IgD-negative memory B cell (primary cell): ENCODE measurements around the gene SUSD4. TPM values are rescaled to one million over a fixed set of nuclear protein-coding genes. Genes with fewer than 3 reads are reported as not detected.
"Not testable (repeated sequence)": the region's sequence is repeated elsewhere in the genome, so short reads cannot be mapped to it uniquely, and the experiment has no call there.

Experiments
- H3K27ac Mint-ChIP-seq, 3 donors: one replicate each; pipeline ENCODE4 v1.8.0; 2020 to 2022; ENCODE audit warnings: mild to moderate bottlenecking in 3 of 3, mixed read lengths in 3 of 3, moderate library complexity in 1 of 3
- H3K27me3 Mint-ChIP-seq: one replicate; pipeline ENCODE4 v1.8.0; 2021; ENCODE audit warnings: mixed read lengths
- H3K36me3 Mint-ChIP-seq: one replicate; pipeline ENCODE4 v1.8.0; 2020; ENCODE audit warnings: mild to moderate bottlenecking, mixed read lengths
- H3K4me1 Mint-ChIP-seq, 3 donors: one replicate each; pipeline ENCODE4 v1.8.0; 2020 to 2022; ENCODE audit warnings: mixed read lengths in 3 of 3, mild to moderate bottlenecking in 1 of 3
- H3K4me3 Mint-ChIP-seq, 4 donors: one replicate each; pipeline ENCODE4 v1.8.0; 2020 to 2022; ENCODE audit warnings: mild to moderate bottlenecking in 4 of 4, mixed read lengths in 4 of 4, moderate library complexity in 3 of 4
- H3K9me3 Mint-ChIP-seq, 3 donors: one replicate each; pipeline ENCODE4 v1.8.0; 2020 to 2021; ENCODE audit warnings: mixed read lengths in 3 of 3, mild to moderate bottlenecking in 1 of 3
- polyA plus RNA-seq: library from polyadenylated mRNA; unstranded; fragments of 300-500 nt; fragmentation: Illumina TruSeq; gene quantifications from one replicate; pipeline ENCODE4 v1.2.3, GENCODE V29; 2021

The SUSD4 gene
- polyA plus RNA-seq, 1 donor from 2014 or later, result 0.29 TPM

DNA sequence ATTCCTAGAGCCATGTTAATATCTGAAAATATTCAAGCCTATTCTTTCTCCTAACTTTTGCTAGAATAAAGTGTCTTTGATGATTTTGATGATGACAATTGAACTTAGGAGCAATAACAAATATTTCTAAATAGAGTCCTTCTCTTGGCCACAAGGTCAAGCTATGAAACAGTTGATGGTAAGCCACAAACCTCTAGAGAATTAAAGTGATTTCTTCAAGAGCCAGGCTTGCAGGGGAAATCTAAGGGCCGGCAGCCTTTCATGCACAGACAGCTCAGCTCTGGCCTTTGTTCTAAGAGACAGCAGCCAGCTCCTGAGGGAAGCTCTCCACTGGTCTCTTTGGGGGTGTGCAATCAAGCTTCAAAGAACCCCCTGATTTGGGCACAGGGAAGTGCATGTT is 59.0 kb downstream of the SUSD4 start:
- no peak overlapping the region for H3K27ac Mint-ChIP-seq
- H3K36me3 Mint-ChIP-seq, result no peaks in the 10 kb centered on the region
- H3K9me3 Mint-ChIP-seq, result peaks cover 5 to 10% (median 6%) of the 10 kb centered on the region in 3 donors
- H3K27me3 Mint-ChIP-seq, result peaks cover 1% of the 10 kb centered on the region
- no peak overlapping the region for H3K4me3 Mint-ChIP-seq
- H3K4me1 Mint-ChIP-seq, result peaks cover 0 to 2% (median 0%) of the 10 kb centered on the region in 3 donors

DNA sequence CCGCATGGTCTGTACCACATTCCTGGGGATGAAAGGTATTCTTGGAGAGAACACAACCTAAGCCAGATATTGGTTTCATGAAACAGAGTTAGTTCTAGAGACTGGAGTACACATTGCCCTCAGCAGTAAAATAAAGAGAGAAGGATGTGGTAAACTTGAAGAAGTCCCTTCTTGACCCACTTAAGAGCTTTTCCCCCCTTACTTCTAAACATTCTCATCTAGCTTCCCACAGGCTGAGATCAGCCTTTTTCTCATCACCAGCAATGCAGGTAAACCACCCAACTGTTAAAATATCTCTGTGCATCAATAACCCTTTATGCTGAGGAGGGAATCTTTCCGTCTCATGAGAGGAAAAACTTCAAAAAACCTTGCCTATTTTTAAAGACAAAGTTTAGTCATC is 62.6 kb downstream of the SUSD4 start:
- Mint-ChIP-seq H3K27ac (no peak overlapping the region), H3K27me3 (no peaks in the 10 kb centered on the region), H3K4me3 (no peak overlapping the region), H3K9me3 (peaks cover 5 to 10% (median 6%) of the 10 kb centered on the region in 3 donors), H3K4me1 (peaks cover 0 to 2% (median 0%) of the 10 kb centered on the region in 3 donors), H3K36me3 (no peaks in the 10 kb centered on the region)

DNA sequence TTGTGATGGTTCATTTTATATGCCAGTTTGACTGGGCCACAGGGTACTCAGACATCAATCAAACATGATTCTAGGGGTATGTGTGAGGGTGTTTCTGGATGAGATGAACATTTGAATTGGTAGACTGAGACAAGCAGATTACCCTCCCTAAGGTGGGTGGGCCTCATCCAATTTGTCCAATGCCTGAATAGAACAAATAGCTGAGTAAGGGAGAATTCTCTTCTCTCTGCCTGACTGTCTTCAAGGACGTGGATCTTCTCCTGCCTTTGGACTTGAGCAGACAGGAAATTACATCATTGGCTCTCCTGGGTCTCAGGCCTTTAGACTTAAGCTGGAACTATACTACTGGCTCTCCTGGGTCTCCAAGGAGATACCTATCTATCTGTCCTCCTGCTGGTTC is 64.4 kb downstream of the SUSD4 start:
- H3K4me1 Mint-ChIP-seq, result peaks cover 0 to 2% (median 0%) of the 10 kb centered on the region in 3 donors
- H3K27ac Mint-ChIP-seq, result no peak overlapping the region
- H3K4me3 Mint-ChIP-seq, result no peak overlapping the region
- H3K36me3 Mint-ChIP-seq, result no peaks in the 10 kb centered on the region
- peaks cover 5 to 10% (median 6%) of the 10 kb centered on the region in 3 donors for H3K9me3 Mint-ChIP-seq
- H3K27me3 Mint-ChIP-seq, result no peaks in the 10 kb centered on the region

DNA sequence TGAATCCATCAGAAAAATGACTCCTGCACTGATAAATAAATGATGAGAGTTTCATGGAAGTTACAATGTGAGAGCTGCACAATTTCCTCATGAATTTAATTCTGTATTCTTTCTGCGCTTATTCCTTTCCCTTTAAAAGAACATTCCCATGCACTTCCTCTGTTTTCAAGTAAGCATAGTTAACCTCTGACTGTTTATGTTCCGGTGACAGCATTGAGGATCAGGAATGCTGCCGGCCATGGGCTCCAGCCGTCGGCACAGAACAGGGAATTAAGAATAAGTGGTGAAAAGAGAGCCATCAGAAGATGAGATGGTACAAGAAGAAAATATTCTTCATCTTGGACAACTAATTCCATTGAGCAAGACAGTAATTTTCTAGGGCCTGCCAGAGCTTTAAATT is 65.3 kb downstream of the SUSD4 start:
- H3K4me1 Mint-ChIP-seq, result peaks cover 0 to 2% (median 0%) of the 10 kb centered on the region in 3 donors

DNA sequence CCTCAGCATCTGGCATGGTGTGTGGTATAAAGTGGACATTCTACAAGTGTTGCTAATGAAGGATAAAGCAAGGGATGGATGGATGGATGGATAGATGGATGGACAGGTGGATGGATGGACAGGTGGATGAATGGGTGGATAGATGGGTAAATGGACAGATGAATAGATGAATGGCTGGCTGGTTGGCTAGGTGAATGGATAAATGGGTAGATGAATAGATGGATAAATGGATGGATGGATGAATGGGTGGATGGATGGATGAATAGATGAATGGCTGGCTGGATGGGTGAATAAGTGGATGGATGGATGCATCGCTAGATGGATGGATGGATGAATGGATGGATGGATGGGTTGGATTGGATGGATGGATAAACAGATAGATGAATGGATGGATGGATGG is 66.2 kb downstream of the SUSD4 start:
- Mint-ChIP-seq H3K9me3 (peaks cover 0 to 6% (median 0%) of the 10 kb centered on the region in 3 donors), H3K36me3 (no peaks in the 10 kb centered on the region), H3K4me1 (peaks cover 0 to 2% (median 0%) of the 10 kb centered on the region in 3 donors), H3K27me3 (no peaks in the 10 kb centered on the region), H3K27ac (no peak overlapping the region), H3K4me3 (no peak overlapping the region)

More for the DNA sequence above, 65.3 kb downstream of the SUSD4 start:
- H3K4me3 Mint-ChIP-seq, result no peak overlapping the region
- H3K27ac Mint-ChIP-seq, result no peak overlapping the region
- H3K27me3 Mint-ChIP-seq, result no peaks in the 10 kb centered on the region
- peaks cover 3 to 10% (median 5%) of the 10 kb centered on the region in 3 donors for H3K9me3 Mint-ChIP-seq
- H3K36me3 Mint-ChIP-seq, result no peaks in the 10 kb centered on the region

DNA sequence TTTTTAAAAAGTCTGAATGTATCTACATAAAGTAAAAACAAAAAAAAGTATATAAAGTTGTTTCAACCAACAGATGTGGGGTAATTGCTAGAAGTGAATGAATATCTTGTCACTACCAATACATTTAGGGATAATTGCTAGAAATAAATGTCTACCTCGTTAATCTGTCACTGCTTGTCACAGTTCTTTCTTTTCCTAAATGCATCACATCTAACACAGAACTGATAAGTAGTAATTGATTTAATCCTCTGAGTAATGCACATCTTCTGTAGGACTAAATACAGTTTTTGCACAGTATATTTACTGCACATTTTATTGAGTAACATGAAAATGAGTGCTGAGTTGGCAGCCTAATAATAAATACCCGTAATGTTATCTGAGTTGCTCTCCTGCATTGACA is 72.2 kb downstream of the SUSD4 start:
- Mint-ChIP-seq H3K27ac (no peak overlapping the region), H3K4me3 (no peak overlapping the region), H3K27me3 (peaks cover 3% of the 10 kb centered on the region)

DNA sequence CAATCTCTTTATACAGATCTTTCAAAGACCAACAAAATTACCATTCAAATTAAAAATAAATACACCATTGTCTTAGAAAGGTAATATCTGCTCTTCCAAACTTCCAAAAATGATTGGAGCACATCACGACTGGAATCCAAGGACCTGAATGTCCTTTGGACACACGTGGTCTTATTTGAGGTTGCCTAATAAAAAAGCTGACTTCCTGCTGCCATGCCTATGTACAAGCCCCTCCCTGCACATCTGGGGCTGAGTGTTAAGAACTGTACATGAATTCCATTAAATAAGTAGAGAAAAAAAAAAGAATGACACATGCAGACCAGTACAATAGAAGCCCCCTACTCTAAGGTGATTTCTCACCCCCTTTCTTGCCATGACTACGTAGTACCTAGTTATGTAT is 73.6 kb downstream of the SUSD4 start:
- H3K27me3 Mint-ChIP-seq, result peaks cover 3% of the 10 kb centered on the region
- peaks cover 0 to 2% (median 0%) of the 10 kb centered on the region in 3 donors for H3K4me1 Mint-ChIP-seq
- H3K36me3 Mint-ChIP-seq, result no peaks in the 10 kb centered on the region
- H3K27ac Mint-ChIP-seq, result no peak overlapping the region
- H3K4me3 Mint-ChIP-seq, result no peak overlapping the region
- H3K9me3 Mint-ChIP-seq, result peaks cover 0 to 3% (median 3%) of the 10 kb centered on the region in 3 donors

More for the DNA sequence above, 72.2 kb downstream of the SUSD4 start:
- Mint-ChIP-seq H3K4me1 (peaks cover 0 to 2% (median 0%) of the 10 kb centered on the region in 3 donors), H3K36me3 (no peaks in the 10 kb centered on the region), H3K9me3 (no peaks in the 10 kb centered on the region)

DNA sequence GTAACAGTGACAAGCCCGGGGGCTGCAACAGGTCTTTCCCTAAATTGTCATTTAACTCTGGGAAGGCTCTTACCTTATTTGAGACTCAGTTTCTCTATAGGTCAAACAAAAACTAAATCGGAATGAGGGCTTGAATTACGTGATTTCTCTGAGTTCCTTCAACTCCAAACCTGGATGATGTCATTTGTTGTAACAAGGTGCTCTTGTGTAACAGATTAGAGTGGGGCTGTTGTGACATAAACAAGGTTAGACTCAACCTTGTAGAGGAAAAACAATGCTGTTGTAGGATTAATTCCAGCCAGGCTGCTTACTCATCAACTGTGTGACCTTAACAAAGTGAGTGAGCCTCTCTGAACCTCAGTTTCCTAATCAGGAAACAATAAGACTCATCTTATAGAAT is 74.4 kb downstream of the SUSD4 start:
- Mint-ChIP-seq H3K27me3 (peaks cover 3% of the 10 kb centered on the region), H3K9me3 (peaks cover 0 to 7% (median 6%) of the 10 kb centered on the region in 3 donors), H3K27ac (no peak overlapping the region), H3K4me1 (peaks cover 0 to 2% (median 0%) of the 10 kb centered on the region in 3 donors), H3K4me3 (no peak overlapping the region), H3K36me3 (no peaks in the 10 kb centered on the region)

DNA sequence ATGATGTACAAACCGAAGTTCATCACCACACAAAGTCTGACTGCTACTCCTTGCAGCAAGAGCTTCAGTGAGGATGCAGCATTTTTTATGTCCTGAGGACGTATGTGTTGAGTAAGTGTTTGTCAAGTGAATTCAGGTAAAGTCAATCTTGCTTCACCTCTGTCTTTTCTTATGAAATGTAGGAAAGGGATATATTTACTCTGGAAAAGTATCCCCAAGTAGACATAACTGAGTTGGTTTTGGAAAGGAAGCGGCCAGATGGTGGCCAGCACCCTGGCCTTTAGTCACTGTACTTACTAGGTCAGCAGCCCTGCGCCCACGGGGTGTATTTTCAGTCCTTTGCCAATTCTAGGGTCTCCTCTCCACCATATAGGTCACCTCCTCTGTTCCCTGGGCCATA is 75.2 kb downstream of the SUSD4 start:
- peaks cover 2% of the 10 kb centered on the region for H3K36me3 Mint-ChIP-seq
- H3K9me3 Mint-ChIP-seq, result peaks cover 3 to 14% (median 6%) of the 10 kb centered on the region in 3 donors
- peaks cover 0 to 2% (median 0%) of the 10 kb centered on the region in 3 donors for H3K4me1 Mint-ChIP-seq
- peaks cover 3% of the 10 kb centered on the region for H3K27me3 Mint-ChIP-seq
- no peak overlapping the region for H3K27ac Mint-ChIP-seq
- no peak overlapping the region for H3K4me3 Mint-ChIP-seq

DNA sequence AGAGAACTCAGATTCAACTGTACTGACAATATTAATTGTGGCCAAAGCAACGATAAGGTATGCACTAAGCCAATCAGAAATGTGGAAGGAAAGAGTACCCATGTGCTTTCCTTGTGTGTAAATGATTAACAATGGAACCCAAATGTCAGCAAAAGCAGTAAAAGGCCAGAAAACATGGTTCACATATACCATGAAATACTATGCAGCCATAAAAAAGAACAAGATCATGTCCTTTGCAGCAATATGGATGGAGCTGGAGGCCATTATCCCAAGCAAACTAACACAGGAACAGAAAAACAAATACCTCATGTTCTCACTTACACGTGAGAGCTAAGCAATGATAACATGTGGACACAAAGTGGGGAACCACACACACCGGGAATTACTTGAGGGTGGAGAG is 78.5 kb downstream of the SUSD4 start:
- peaks cover 6 to 14% (median 11%) of the 10 kb centered on the region in 3 donors for H3K9me3 Mint-ChIP-seq
- H3K4me3 Mint-ChIP-seq, result no peak overlapping the region
- H3K27ac Mint-ChIP-seq, result no peak overlapping the region
- peaks cover 3% of the 10 kb centered on the region for H3K36me3 Mint-ChIP-seq
- peaks cover 2% of the 10 kb centered on the region for H3K27me3 Mint-ChIP-seq
- peaks cover 0 to 1% (median 0%) of the 10 kb centered on the region in 3 donors for H3K4me1 Mint-ChIP-seq

DNA sequence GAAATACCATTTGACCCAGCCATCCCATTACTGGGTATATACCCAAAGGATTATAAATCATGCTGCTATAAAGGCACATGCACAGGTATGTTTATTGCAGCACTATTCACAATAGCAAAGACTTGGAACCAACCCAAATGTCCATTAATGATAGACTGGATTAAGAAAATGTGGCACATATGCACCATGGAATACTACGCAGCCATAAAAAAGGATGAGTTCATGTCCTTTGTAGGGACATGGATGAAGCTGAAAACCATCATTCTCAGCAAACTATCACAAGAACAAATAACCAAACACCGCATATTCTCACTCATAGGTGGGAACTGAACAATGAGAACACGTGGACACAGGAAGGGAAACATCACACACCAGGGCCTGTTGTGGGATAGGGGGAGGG is 80.3 kb downstream of the SUSD4 start:
- H3K36me3 Mint-ChIP-seq, result not testable (repeated sequence)
- peaks cover 9 to 14% (median 11%) of the 10 kb centered on the region in 3 donors for H3K9me3 Mint-ChIP-seq

DNA sequence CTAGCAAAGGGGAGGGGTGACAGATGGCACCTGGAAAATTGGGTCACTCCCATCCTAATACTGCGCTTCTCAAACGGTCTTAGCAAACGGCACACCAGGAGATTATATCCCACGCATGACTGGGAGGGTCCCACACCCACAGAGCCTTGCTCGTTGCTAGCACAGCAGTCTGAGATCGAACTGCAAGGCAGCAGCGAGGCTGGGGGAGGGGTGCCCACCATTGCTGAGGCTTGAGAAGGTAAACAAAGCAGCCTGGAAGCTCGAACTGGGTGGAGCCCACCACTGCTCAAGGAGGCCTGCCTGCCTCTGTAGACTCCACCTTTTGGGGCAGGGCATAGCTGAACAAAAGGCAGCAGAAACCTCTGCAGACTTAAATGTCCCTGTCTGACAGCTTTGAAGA is 85.7 kb downstream of the SUSD4 start:
- H3K9me3 Mint-ChIP-seq, H3K27ac Mint-ChIP-seq, H3K4me1 Mint-ChIP-seq, H3K36me3 Mint-ChIP-seq, H3K4me3 Mint-ChIP-seq, H3K27me3 Mint-ChIP-seq: not testable (repeated sequence)

More for the DNA sequence above, 80.3 kb downstream of the SUSD4 start:
- not testable (repeated sequence) for H3K4me3 Mint-ChIP-seq, H3K27me3 Mint-ChIP-seq, H3K27ac Mint-ChIP-seq, H3K4me1 Mint-ChIP-seq

DNA sequence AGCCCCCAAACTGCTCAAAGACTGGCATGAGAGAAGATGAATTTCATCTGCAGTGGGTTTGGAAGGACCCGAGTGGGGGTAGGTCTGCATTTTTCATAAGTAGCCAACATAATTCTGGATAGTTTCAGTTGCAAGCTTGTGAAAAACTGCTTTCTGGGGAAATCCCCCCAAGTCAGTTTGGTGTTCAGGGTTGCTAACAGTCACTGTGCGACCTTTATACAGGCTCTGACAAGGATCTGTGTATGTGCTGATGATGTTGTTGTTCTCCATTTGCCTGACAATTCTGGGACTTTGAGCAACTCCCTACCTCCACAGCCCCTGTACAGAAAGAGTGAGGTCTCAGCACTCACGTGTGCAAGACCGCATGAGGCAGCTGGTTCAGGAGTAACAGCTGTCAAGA is 87.9 kb downstream of the SUSD4 start:
- Mint-ChIP-seq H3K9me3 (peaks cover 0 to 3% (median 0%) of the 10 kb centered on the region in 3 donors), H3K4me1 (no peaks in the 10 kb centered on the region), H3K36me3 (peaks cover 2% of the 10 kb centered on the region), H3K27ac (no peak overlapping the region), H3K27me3 (peaks cover 10% of the 10 kb centered on the region), H3K4me3 (no peak overlapping the region)

DNA sequence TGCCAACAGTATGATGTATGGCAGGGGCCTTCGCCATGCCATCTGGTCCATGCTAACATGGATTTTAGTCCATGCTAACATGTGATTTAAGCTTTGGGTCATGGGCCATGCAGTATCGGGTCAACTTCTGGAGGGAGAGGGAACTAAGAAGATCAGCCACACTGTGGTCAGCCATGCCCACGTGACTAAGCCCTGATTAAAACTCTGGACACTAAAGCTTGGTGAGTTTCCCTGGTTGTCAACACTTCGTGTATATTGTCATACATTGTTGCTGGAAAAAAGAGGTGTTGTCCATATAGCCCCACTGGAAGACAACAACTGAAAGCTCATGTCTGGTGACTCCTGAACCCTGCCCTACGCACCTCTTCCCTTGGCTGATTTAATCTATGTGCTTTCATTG is 90.5 kb downstream of the SUSD4 start:
- Mint-ChIP-seq H3K9me3 (no peaks in the 10 kb centered on the region), H3K27ac (no peak overlapping the region), H3K27me3 (peaks cover 13% of the 10 kb centered on the region), H3K4me3 (no peak overlapping the region), H3K36me3 (peaks cover 2% of the 10 kb centered on the region), H3K4me1 (peaks cover 0 to 2% (median 0%) of the 10 kb centered on the region in 3 donors)

DNA sequence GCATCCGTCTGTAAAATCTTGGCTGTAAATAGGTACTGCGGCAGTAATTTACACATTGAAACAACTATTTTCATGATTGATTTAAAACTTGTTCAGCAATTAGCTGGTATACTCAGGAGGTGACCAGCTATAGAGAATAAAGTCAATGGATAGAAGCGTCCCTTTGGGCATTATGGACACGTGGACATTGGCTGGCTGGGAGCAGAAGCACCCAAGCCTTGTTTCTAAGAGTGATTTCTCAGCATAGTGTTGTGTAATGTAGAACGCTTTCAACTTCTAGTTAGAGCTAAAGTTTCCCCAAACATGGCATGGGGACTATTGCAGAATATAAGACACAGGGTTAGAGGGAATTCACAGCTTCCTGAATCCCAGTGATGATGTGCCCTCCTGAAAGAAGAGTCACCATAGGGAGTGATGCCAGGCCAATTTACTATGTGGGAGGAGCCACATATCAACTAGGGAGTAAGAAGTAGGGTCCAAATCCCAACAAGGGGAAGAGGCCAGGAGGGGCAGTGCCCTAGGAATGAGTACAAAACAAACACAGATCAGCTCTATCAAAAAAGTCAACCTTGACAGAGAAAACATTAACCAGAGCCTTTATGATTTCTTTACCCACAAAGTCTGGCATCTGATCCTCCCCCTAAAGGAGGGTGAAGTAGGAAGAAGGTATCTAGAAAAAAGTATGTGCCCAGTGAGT is 92.7 kb downstream of the SUSD4 start:
- Mint-ChIP-seq H3K36me3 (peaks cover 2% of the 10 kb centered on the region), H3K4me1 (peaks cover 0 to 2% (median 0%) of the 10 kb centered on the region in 3 donors), H3K9me3 (no peaks in the 10 kb centered on the region), H3K27me3 (peaks cover 10% of the 10 kb centered on the region), H3K27ac (no peak overlapping the region), H3K4me3 (no peak overlapping the region)

DNA sequence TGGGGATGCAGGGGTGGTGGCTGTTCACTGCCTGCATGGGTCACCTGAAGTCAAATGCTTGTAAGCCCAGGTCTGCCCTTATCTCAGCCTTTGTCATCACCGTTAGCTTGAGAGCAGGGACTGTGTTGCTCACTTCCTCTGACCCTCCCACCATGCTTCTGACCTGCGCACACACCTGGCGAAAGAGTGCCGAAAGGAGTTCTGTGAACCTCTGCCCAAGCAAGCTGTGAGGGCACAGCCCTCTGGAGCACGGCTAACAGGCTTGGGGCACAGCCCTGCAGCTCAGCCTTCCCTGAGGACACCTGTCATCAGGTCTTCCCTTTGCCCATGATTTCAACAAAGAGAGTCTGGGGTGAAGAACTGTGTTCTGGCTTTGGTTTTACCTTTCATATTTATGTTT is 93.8 kb downstream of the SUSD4 start:
- no peaks in the 10 kb centered on the region for H3K9me3 Mint-ChIP-seq
- H3K4me3 Mint-ChIP-seq, result no peak overlapping the region
- peaks cover 0 to 2% (median 0%) of the 10 kb centered on the region in 3 donors for H3K4me1 Mint-ChIP-seq
- H3K36me3 Mint-ChIP-seq, result peaks cover 2% of the 10 kb centered on the region
- no peak overlapping the region for H3K27ac Mint-ChIP-seq
- H3K27me3 Mint-ChIP-seq, result peaks cover 10% of the 10 kb centered on the region
